DND-41 (cell line): ENCODE data around the gene TEX38.

Source experiments
- CTCF ChIP-seq: IDR thresholded peaks from 2 replicates; pipeline ENCODE4 v1.5.1; 2012; ENCODE audit warnings: borderline replicate concordance, low read length, moderate library complexity, mild to moderate bottlenecking; ENCODE audit not compliant: poor library complexity, severe bottlenecking; ENCODE audit errors: extremely low read depth
- EZH2 ChIP-seq: IDR thresholded peaks from 3 replicates; pipeline ENCODE4 v1.6.1; 2012; ENCODE audit warnings: borderline replicate concordance, low read depth, mild to moderate bottlenecking, moderate library complexity, low read length, inconsistent platforms; ENCODE audit not compliant: severe bottlenecking

- TF ChIP-seq CTCF (no peak), EZH2 (no peak)
These were observed 10.4 kb downstream of the TEX38 start for GRCh38 chr1:46682064-46682463.
